NCI-H2227 (cell line): Measurements from ENCODE around the gene CD81.
A peak's percentile ranks its signal among the peaks of the same experiment; 100 is the strongest.

Experiments
- DNase-seq: peaks from one replicate; lab custom pipeline; 2025; ENCODE audit not compliant: unreplicated experiment; lab: John Stamatoyannopoulos, UW

The CD81 gene

DNA sequence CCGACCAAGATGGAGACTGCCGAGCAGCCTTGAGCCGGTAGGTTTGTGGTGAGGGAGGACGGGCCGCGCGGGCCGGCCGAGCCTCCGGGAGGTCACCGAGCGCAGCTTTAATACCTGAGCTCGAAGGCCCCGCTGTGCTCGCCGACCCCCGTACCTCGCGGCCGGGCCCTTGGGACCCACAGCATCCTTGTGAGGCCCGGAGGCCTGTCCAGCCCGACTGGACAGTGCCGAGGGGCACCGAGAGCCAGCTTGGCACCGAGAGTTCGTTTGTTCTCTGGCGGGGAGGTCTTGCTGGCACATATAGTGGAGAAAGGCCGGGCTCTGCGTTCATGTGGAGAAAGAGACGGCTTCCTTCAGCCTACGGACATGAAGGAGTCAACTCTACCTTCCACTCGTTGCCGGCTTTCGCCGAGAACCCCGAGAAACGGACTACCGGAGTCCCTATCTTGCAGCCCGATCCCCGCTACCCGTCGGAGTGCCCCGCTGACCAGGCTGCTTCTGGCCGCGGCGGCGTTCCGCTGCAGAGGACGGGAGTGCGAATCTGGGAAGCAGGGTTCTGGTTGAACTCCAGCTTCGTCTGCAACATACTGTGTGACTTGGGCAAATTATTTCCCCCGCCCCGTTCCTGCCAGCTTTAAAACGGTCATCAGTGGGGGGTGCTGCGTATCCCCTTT is 23.8 kb downstream of the CD81 start:
- DNase-seq: no peak

DNA sequence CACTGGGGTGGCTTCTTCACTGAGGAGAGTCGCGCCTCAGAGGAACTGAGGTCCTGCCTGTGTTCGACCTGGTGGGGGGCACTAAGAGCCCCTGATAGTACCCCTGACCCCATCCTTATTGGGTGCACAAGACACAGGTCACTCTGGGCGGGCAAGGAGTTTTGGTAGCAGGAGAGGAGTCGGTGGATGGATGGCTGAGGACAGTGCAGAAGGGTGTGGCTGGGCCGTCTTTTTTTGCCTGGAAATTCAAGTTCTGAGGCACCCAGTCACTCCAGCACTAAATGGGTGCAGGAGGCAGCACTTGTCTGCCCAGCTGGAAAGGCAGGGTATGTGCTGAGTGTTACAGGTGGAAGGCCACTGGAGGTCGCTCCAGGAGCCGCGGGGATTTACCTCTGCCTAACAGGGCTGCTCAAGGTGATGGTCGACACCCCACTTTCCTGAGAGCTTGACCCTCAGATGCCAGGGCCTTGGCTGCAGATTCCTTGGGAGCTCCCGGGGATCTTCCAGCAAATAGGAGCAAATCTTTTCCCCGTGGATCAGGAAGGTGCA is 24.4 kb downstream of the CD81 start:
- DNase-seq: peak; percentile 36

DNA sequence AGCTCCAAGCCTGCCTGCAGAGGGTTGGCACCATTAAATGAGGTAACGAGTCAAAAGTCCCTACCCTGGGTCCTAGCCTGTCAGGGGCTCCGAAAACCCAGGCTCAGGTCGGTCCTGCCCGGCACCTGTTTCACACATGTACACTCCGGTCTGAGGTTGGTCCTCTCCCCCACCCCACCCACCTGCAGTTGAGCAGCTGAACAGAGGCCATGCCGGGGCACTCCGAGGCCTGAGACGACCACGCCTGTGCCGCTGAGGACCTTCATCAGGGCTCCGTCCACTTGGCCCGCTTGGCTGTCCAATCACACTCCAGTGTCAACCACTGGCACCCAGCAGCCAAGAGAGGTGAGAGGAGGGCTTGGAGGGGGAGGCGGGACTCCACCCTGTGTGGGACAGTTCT is 25.0 kb downstream of the CD81 start:
- DNase-seq: no peak

DNA sequence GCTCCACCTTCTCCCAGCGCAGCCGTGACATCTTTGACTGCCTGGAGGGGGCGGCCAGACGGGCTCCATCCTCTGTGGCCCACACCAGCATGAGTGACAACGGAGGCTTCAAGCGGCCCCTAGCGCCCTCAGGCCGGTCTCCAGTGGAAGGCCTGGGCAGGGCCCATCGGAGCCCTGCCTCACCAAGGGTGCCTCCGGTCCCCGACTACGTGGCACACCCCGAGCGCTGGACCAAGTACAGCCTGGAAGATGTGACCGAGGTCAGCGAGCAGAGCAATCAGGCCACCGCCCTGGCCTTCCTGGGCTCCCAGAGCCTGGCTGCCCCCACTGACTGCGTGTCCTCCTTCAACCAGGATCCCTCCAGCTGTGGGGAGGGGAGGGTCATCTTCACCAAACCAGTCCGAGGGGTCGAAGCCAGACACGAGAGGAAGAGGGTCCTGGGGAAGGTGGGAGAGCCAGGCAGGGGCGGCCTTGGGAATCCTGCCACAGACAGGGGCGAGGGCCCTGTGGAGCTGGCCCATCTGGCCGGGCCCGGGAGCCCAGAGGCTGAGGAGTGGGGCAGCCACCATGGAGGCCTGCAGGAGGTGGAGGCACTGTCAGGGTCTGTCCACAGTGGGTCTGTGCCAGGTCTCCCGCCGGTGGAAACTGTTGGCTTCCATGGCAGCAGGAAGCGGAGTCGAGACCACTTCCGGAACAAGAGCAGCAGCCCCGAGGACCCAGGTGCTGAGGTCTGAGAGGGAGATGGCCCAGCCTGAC is 26.0 kb downstream of the CD81 start:
- DNase-seq: no peak

DNA sequence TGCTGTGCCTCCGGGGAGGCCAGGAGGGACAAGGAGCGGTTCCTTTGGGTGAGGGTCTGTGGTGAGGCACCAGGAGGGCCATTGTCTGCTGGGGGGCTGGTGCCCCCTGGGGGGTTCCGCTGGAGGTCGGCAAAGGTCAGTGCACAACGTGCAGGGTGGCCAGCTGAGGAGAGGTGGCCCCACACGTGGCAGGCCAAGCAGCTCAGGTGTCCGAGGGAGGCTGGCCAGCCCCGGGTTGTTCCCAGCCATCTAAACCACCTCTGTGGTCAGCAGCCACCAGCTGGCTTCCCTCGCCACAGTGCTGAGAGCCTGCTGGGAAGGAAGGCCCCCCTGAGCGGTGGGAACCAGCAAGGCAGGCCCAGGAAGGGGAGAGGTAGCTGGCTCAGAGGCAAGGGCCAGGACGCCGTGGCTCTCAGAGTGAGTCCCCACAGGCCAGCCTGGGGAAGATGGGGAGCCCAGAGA is 27.7 kb downstream of the CD81 start:
- no peak for DNase-seq

DNA sequence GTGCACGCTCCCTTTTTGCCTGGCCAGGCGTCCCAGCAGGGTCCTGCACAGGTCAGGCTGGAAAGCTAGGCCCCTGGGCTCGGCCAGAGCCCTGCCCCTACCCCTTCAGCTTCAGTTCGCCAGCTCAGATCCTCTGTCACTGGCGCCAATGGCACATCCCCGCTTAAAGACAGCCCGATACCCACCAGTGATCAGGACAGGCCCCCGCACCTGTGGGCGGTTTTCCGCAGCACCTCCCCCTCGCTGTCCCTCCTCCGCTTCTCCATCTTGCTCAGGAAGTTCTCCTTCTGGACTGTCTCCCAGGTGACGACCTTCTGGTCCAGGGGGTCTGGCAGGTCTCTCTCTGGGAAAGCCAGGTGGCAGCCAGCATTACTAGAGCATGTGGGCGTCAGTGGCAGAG is 29.3 kb downstream of the CD81 start:
- DNase-seq: no peak

DNA sequence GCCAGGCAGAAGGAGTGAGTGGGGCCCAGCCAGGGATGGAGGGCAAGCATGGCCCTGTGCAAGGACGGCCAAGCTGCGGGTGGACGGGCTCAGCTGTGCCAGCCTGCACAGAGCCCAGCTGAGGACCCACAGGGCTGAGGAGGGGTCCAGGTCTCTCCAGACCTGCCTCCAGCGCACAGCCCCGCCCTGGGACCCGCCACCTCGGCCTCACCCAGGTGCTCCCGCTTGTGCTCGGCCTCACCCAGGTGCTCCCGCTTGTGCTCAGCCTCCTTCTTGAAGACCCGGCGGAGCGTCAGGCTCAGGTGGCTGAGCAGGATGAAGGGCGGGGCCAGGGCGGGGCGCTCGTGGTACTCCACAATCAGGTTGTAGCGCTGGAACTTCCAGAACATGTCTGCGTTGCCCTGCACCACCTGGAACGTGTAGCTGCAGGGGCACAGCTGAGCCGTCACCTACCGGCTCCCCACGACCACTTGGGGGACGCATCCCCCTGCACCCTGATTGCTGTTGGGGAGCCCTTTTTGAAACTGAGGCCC is 29.8 kb downstream of the CD81 start:
- DNase-seq: no peak

DNA sequence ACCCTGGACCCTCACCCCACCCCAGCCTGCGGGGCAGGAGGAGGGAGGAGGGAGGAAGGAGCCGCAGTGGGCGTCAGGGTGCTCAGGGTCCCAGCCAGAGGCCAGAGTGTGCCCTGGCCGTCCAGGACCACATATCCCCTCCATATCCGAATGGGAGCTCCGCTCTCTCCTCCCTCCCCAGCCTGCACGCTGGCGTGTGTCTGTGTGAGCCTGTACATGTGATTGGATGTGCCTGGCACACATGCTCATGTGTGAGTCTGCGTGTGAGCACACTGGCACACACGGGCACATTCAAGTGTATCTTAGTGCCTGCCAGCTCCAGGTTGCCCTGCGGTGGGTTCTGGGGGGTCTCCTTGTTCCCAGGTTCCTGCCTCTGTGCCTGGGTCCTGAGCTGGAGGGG is 31.6 kb downstream of the CD81 start:
- DNase-seq: no peak

DNA sequence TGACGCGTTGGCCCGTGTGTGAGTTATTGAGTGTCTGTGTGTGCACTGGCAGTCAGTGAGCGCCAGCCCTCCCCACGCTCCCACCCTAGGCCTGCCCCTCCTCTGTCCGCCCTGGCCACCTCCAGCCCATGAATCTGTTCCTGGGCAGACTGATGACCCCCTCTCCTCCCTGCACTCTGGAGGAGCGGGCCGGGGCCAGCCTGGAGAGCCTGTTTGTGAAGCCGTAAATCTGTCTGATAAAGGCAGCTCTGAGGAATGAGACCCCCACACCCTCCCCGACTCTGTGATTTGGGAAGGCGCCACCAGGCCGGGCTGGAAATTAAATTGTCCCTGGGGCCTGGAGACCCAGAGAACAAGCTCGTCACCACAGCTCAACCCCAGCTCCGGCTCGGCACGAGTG is 32.0 kb downstream of the CD81 start:
- DNase-seq: peak; percentile 27

DNA sequence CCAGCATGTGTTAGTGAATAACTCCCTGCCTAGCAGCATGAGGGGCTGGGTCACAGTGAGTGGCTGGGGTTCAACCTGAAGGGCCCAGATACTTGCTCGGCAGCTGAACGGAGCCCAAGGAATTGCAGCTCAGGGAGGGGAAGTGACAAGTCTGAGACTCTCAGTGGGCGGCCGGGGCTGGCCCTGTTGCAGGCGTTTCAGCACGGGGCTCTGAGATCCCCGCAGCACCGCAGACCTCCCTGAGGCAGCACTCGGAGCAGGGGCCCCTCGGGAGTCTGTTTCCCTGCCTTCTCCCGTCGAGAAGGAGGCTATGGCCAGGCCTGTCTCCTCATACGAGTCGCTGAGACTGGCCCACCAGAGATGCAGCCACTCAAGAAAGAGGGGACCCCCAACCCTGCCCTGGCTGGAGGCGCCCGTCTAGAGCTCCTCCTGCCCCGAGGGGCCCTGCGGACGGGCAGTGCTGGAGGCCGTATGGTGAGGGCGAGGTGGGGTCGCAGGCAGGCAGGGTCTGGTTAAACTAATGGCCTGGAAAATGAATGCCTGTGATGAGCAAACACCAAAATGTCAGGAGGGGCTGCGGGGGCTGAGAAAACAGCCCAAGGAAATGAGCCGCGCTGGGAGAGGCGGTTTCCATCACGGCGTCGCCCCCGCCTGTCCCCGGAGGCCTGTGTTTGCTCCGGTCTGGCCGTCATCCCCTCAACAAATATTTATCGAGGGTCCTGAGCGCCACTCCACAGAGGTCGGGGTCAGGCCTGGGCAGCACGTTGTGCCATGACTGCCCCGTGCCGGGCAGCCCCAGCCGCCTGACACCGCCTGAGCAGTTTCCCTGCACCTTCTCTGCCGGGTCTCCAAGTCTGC is 32.7 kb downstream of the CD81 start:
- no peak for DNase-seq

DNA sequence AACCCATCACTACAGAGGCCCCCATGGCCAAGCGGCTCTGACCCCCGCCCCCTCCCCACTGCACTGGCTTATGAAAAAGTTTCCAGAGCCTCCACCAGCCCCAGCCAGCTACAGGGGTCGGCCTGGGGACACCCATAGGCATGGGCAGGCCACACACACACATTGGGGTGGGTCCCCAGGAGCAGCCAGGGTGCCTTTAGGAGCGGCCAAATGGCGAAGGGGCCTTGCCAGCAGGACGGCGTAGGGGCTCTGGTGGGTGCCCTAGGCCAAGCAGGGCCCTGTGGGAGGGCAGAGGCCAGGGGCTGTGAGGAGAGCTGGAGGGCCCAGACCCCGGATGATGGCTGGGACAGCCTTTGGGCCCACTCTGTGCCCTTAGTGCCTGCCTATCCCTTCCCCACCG is 33.5 kb downstream of the CD81 start:
- no peak for DNase-seq

DNA sequence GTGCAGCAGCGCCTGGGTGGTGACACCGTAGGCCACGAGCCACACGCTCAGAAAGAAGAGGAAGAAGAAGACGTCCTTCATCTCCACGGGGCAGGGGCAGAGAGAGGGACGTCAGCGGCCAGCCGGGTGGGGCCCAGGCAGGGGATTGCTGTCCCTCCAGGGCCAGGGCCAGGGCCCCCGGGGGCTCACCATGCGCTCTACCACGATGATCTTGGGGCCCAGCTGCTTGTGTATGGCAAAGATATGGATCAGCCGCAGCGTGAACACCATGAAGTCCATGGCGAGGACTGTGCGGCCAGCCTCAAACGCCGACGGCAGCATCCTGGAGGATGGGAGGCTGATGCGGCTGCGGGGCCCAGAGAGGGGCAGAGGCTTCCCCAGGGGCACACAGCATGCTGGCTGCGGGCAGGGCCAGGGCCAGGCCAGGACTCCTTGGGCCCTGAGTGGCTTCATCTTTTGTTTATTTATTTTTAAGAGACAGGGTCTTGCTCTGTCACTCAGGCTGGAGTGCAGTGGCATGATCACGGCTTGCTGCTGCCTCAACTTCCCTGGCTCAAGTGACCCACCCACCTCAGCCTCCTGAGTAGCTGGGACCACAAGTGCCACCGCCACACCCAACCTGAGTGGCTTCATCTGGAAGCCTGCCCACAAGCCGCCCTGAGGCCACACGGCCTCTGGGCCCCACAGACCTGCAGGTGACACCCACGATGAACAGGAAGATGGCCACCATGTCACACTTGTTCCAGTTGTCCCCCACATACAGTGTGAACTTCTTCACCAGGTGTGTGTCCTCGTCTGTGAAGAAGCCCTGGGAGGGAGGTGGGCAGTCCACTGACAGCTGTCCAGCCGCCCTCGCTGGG is 34.6 kb downstream of the CD81 start:
- no peak for DNase-seq

DNA sequence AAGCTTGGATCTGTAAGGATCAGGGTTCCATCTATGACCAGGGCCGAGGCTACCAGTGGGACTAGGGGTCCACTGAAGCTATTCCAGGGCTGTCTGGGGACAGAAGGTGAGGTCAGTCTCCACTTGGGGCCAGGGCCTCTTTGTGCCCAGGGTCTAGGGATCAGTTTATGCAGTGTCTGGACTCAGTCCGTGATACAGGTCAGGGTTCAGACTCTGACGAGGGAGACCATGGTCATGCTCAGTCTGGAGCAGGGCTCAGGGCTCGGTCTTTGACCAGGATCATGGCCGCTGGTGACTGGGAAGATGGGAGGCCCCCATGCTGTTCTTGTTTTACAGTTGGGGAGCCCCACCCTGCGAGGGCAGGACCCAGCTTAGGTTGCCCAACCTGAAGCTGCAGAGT is 35.2 kb downstream of the CD81 start:
- DNase-seq: no peak

DNA sequence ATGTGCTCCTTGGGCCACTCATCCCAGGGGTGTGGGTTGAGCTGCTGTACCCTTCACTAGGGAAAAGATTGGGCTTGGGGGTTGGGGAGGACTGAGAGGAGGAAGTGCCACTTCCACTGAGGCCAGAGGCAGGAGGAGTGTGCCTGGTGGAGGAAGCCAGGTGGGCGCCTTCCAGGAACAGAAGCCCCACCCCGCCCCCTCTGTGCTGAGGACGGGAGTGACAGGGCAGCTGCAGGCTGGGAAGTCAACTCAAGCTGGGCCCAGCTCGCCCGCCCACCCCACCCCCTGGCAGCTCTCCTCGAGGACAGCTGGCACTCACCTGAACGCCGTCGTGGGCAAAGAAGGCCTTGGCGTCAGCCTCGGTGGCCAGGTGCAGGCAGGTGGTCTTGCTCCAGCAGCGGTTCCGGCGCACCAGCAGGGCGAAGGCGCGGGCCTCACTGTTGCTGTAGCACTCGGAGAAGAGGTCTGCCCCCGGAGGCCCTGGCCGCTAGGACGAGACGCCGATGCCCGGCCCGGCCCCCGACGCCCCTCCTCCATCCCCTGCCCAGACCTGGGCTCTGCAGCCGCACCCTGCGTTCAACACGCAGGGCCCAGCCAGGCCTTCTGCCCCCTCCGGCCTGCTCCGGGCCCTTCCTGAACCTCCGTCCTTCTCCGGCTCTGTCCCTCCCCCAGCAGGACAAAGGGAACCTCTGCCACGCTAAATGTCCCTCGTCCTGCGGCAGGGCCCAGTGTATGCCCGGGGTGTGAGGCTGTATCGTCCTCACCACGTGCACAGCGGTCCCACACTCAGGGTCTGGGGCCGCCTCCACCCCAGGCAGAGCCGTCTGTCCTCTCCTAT is 36.9 kb downstream of the CD81 start:
- no peak for DNase-seq

DNA sequence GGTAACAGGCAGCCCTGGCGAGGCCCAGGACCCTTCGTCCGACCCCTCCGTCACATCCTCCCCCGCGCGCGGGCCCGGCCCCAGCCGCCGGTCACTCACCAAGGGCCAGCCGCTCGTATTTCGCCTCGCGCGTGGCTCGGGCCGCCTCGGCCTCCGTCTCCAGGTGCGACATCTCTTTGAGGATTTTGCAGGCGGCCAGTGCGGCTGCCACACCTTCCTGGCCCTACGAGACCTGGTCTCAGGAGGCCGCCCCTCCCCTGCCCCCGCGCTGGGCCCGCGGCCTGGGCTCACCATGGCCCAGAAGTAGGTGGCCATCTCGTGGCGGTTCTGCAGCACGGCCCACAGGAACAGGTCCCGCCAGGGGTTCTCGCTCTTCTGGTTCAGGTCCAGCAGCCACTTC is 37.5 kb downstream of the CD81 start:
- no peak for DNase-seq

DNA sequence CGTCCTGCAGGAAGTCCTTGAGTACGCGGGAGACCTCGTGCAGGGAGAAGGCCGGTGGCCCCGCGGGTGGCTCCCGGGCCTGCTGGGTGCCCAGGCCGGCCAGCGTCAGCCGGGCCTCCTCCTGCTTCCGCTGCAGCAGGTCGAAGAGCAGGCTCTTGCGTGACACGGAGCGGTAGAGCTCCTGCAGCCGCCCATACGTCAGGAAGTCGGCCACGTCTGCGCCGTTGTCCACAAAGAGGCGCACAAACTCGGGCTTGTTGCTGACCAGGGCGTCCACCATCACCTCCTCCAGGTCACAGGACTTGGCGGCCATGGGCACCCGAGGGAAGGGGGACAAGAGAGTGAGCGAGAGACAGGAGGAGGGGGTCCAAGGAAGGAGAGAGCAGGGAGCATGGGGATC is 38.1 kb downstream of the CD81 start:
- DNase-seq: no peak

DNA sequence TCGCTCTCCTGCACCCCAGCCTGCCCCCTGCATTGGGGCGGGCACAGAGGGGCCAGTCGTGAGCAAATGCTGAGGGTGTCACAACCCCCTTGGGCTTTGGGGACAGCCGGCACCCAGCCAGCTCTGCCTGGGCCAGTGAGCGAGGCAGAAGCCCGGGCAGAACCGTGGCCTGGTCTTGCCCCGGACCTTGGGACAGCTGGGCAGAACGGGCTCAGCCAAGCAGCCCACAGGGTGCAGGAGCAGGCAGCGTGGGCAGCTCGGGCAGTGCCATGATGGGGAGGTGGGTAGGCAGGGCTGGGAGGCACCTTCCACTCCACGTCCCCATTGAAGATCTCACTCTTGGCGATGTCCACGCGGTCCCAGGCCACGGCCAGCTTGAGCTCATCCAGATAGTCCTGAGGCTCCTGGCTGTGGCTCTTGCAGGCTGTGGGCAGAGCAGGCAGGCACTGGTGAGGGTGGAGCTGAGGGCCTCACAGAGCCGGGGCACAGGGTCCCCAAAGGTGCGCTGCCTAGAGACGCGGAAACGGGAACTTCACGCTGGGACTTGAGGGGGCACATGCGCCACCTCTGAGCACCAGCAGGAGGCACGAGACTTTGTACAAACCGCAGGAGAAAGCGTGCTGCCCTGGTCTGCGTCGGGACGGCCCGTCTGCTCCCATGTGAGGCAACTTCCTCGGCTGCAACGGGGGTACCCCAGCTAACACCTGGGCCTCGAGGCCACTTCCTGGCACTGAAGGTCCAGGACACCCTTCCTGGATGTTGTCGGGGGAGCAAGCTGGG is 38.7 kb downstream of the CD81 start:
- DNase-seq: no peak

DNA sequence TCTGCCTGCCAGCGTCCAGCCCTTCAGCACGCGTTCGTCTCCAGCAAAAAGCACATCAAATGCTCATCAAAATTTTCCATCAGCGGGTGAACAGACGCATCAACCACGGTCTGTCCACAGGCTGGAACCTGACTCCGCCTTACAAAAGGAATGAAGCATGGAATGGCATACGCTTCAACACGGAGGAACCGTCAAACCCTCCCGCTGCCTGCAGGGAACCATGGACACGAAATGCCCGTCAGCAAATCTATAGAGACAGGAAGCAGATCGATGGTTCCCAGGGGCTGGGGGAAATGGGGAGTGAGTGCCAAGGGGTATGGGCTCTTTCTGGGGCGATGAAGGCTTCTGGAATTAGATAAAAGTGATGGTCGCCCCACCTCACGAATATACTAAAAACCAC is 39.7 kb downstream of the CD81 start:
- no peak for DNase-seq
